SK-N-SH (cell line): ENCODE measurements around the gene ZNF770. TPM values are rescaled to one million over a fixed set of nuclear protein-coding genes. Genes with fewer than 3 reads are reported as not detected.

Source experiments
- CTCF ChIA-PET: fragments of 300-600, 350-600 bp; formaldehyde crosslinking; extraction: SDS; loops from one replicate; lab custom pipeline; 2021; lab: Yijun Ruan, JAX
- POLR2A ChIA-PET: fragments of 350-600 bp; sonication (Branson Sonifier 250); formaldehyde crosslinking; extraction: SDS; loops from one replicate; lab custom pipeline; 2020; ENCODE audit warnings: antibody characterized with exemption, inconsistent platforms; lab: Yijun Ruan, JAX
- DNase-seq: peaks from one replicate; pipeline ENCODE4 v3.0.0; 2012
- H2AFZ ChIP-seq: fragments of 200-600 bp; sonication (generic); 2 replicates; pipeline ENCODE4 v1.8.1; 2016; ENCODE audit warnings: antibody characterized with exemption, mild to moderate bottlenecking, low read depth
- H3F3A ChIP-seq: fragments of 200-600 bp; sonication (generic); replicated peaks from 2 replicates; pipeline ENCODE3; 2016; ENCODE audit warnings: antibody characterized with exemption, mild to moderate bottlenecking; ENCODE audit not compliant: insufficient read depth
- H3K27ac ChIP-seq, 2 experiments: fragments of 200-500 bp in 1 of 2; fragments of 200-600 bp in 1 of 2; sonication (Bioruptor generic) in 1 of 2; sonication (generic), shearing (Covaris generic) in 1 of 2; 2 replicates each; pipeline versions ENCODE4 v1.5.1 to v1.6.1; 2014 to 2016; ENCODE audit warnings: low read depth in 2 of 2, inconsistent platforms in 1 of 2, low read length in 1 of 2, mild to moderate bottlenecking in 1 of 2, mixed read lengths in 1 of 2
- H3K27me3 ChIP-seq: fragments of 200-600 bp; sonication (generic), shearing (Covaris generic); 2 replicates; pipeline ENCODE4 v1.6.1; 2016; ENCODE audit warnings: mixed run types; ENCODE audit not compliant: insufficient read depth
- H3K36me3 ChIP-seq, 2 experiments: fragments of 200-500 bp in 1 of 2; fragments of 200-600 bp in 1 of 2; sonication (Bioruptor generic) in 1 of 2; sonication (generic) in 1 of 2; replicated peaks in 1 of 2; 2 replicates each; pipeline versions ENCODE3 to v1.5.1; 2014 to 2016; ENCODE audit warnings: low read length in 1 of 2, mild to moderate bottlenecking in 1 of 2; ENCODE audit not compliant: insufficient read depth in 2 of 2, control insufficient read depth in 1 of 2
- H3K4me1 ChIP-seq, 2 experiments: fragments of 200-500 bp in 1 of 2; fragments of 200-600 bp in 1 of 2; sonication (Bioruptor generic) in 1 of 2; sonication (generic), shearing (Covaris generic) in 1 of 2; 2 replicates each; pipeline versions ENCODE4 v1.5.1 to v1.6.1; 2014 to 2016; ENCODE audit warnings: low read depth in 1 of 2, low read length in 1 of 2, mixed run types in 1 of 2; ENCODE audit not compliant: insufficient read depth in 2 of 2, control insufficient read depth in 1 of 2
- H3K4me2 ChIP-seq: fragments of 200-600 bp; sonication (generic), shearing (Covaris generic); 2 replicates; pipeline ENCODE4 v1.6.1; 2017; ENCODE audit warnings: mixed run types
- H3K4me3 ChIP-seq, 2 experiments: fragments of 200-500 bp in 1 of 2; fragments of 200-600 bp in 1 of 2; sonication (Bioruptor generic) in 1 of 2; sonication (generic), shearing (Covaris generic) in 1 of 2; 2 replicates each; pipeline versions ENCODE4 v1.5.1 to v1.8.1; 2014 to 2016; ENCODE audit warnings: low read depth in 2 of 2, inconsistent platforms in 1 of 2, low read length in 1 of 2, mild to moderate bottlenecking in 1 of 2, mixed read lengths in 1 of 2, moderate library complexity in 1 of 2
- H3K79me2 ChIP-seq: fragments of 200-600 bp; sonication (generic); 2 replicates; pipeline ENCODE4 v1.8.1; 2017; ENCODE audit warnings: mild to moderate bottlenecking; ENCODE audit not compliant: insufficient read depth
- H3K9ac ChIP-seq: fragments of 200-600 bp; sonication (generic); 2 replicates; pipeline ENCODE4 v1.6.1; 2017; ENCODE audit warnings: mixed run types
- H3K9me2 ChIP-seq: fragments of 200-600 bp; sonication (generic); 2 replicates; pipeline ENCODE4 v1.6.1; 2017; ENCODE audit warnings: mixed run types
- H3K9me3 ChIP-seq: fragments of 200-600 bp; sonication (generic); 2 replicates; pipeline ENCODE4 v1.6.1; 2017; ENCODE audit warnings: mixed run types, mild to moderate bottlenecking, moderate library complexity
- H4K20me1 ChIP-seq: fragments of 200-600 bp; sonication (generic); 2 replicates; pipeline ENCODE4 v1.6.1; 2017; ENCODE audit warnings: mild to moderate bottlenecking, mixed run types; ENCODE audit not compliant: insufficient read depth
- CHD2 ChIP-seq: fragments of 150-350 bp; IDR thresholded peaks from 2 replicates; pipeline ENCODE4 v1.6.1; 2018; ENCODE audit warnings: low read length; ENCODE audit not compliant: partially characterized antibody
- FOXJ3 ChIP-seq: sonication (generic); formaldehyde crosslinking; IDR thresholded peaks from 2 replicates; pipeline ENCODE4 v1.5.1; 2020; ENCODE audit warnings: mild to moderate bottlenecking, missing genetic modification reagents
- FOXM1 ChIP-seq: IDR thresholded peaks from 2 replicates; pipeline ENCODE4 v1.4.0; 2012; ENCODE audit warnings: low read depth, mild to moderate bottlenecking
- GABPA ChIP-seq: IDR thresholded peaks from 2 replicates; pipeline ENCODE4 v1.4.0; 2012; ENCODE audit warnings: low read depth, mild to moderate bottlenecking
- JUND ChIP-seq: IDR thresholded peaks from 2 replicates; pipeline ENCODE4 v1.4.0; 2012
- NFIC ChIP-seq: IDR thresholded peaks from 2 replicates; pipeline ENCODE4 v1.4.0; 2012; ENCODE audit warnings: borderline replicate concordance
- NRF1 ChIP-seq: IDR thresholded peaks from 2 replicates; pipeline ENCODE4 v1.6.1; 2012; ENCODE audit warnings: low read depth, mild to moderate bottlenecking, low read length
- PBX3 ChIP-seq: IDR thresholded peaks from 2 replicates; pipeline ENCODE4; 2012
- POLR2AphosphoS5 ChIP-seq: IDR thresholded peaks from 2 replicates; pipeline ENCODE4 v1.6.1; 2012; ENCODE audit warnings: low read depth, low read length
- RFX5 ChIP-seq: IDR thresholded peaks from 2 replicates; pipeline ENCODE4 v1.6.1; 2012; ENCODE audit warnings: mild to moderate bottlenecking, improper control_type of control experiment, low read length
- SIN3A ChIP-seq: IDR thresholded peaks from 2 replicates; pipeline ENCODE4 v1.6.1; 2012; ENCODE audit warnings: low read depth, mild to moderate bottlenecking, low read length, moderate library complexity, borderline replicate concordance
- SMC3 ChIP-seq: IDR thresholded peaks from 2 replicates; pipeline ENCODE4 v1.6.1; 2012; ENCODE audit warnings: low read depth, low read length, improper control_type of control experiment
- TAF1 ChIP-seq: IDR thresholded peaks from 2 replicates; pipeline ENCODE4 v1.6.1; 2012; ENCODE audit warnings: low read depth, mild to moderate bottlenecking, low read length, moderate library complexity, borderline replicate concordance
- TCF12 ChIP-seq: IDR thresholded peaks from 2 replicates; pipeline ENCODE4 v1.4.0; 2012
- TEAD4 ChIP-seq: IDR thresholded peaks from 2 replicates; pipeline ENCODE4 v1.4.0; 2012; ENCODE audit warnings: mild to moderate bottlenecking, borderline replicate concordance; ENCODE audit not compliant: insufficient read depth
- USF1 ChIP-seq: IDR thresholded peaks from 2 replicates; pipeline ENCODE4 v1.4.0; 2012; ENCODE audit warnings: low read depth, borderline replicate concordance
- USF2 ChIP-seq: fragments of 150-350 bp; IDR thresholded peaks from 2 replicates; pipeline ENCODE4 v1.6.1; 2017; ENCODE audit warnings: antibody characterized with exemption, low read length, low read depth, borderline replicate concordance
- YY1 ChIP-seq: IDR thresholded peaks from 2 replicates; pipeline ENCODE4 v1.4.0; 2012; ENCODE audit warnings: low read depth, mild to moderate bottlenecking
- WGBS: methylation state at CpG from one replicate; pipeline ENCODE4 v1.1.6; 2017; ENCODE audit warnings: low lambda C conversion rate; 5-methylcytosine and 5-hydroxymethylcytosine counted together
- polyA plus RNA-seq, 3 experiments: library from polyadenylated mRNA; depleted of rRNA; stranded (reverse); fragments of >200 nt; gene quantifications; 2 replicates each; pipeline ENCODE4 v1.2.3, GENCODE V29; 2012

Gene ZNF770
- polyA plus RNA-seq, 1 of the 3 experiments (the other 2 are of a cell fraction): 3.8 TPM

GRCh38 chr15:34984889-34985630, 3.0 kb downstream of the ZNF770 start:
- POLR2A ChIA-PET: interaction anchor here (0.6 kb wide), 1 partner anchor 68 kb away, joined by 4 read pairs; no protein-coding TSS in a partner anchor

GRCh38 chr15:34976743-34977142, 11.3 kb downstream of the ZNF770 start:
- no peak overlapping the region for H3K4me2 ChIP-seq
- H3K9me3 ChIP-seq: no peaks in the 10 kb centered on the region
- DNase-seq: no peak
- no peak overlapping the region for H3K27ac ChIP-seq
- H3K27me3 ChIP-seq: no peaks in the 10 kb centered on the region
- 70% methylated on average over 2 of the region's 2 CpGs for WGBS
- POLR2A ChIA-PET: interaction anchor here (1.2 kb wide), 1 partner anchor 12 kb away, joined by 3 read pairs; the partner anchor contains the start of gene ZNF770
- no peak overlapping the region for H2AFZ ChIP-seq
- H3K4me1 ChIP-seq: no peaks in the 10 kb centered on the region
- H3K79me2 ChIP-seq: no peaks in the 10 kb centered on the region; the same call in none of the 2 replicates
- peaks cover 5 to 16% of the 10 kb centered on the region in 2 experiments for H3K36me3 ChIP-seq
- no peaks in the 10 kb centered on the region for H3K9me2 ChIP-seq
- H3K9ac ChIP-seq: no peak overlapping the region
- peaks cover 5% of the 10 kb centered on the region for H3F3A ChIP-seq
- no peak for TF ChIP-seq TAF1
- TF ChIP-seq TCF12: no peak
- no peaks in the 10 kb centered on the region for H4K20me1 ChIP-seq
- H3K4me3 ChIP-seq: no peak overlapping the region
- CTCF ChIA-PET: interaction anchor here (0.7 to 1.0 kb wide), 2 partner anchors 11 to 50 kb away, joined by 3 to 4 read pairs; partner anchors contain the start of gene ZNF770

More at GRCh38 chr15:34984889-34985630, 3.0 kb downstream of the ZNF770 start:
- peaks cover 16% of the 10 kb centered on the region for H3F3A ChIP-seq
- no peak overlapping the region for H2AFZ ChIP-seq
- H3K4me3 ChIP-seq: no peak overlapping the region
- 83% methylated on average over 9 of the region's 9 CpGs for whole genome bisulfite sequencing
- H3K27ac ChIP-seq: peak overlapping the region in 1 of 2 experiments; percentile 52; a peak in 2 of 4 replicates
- H3K9ac ChIP-seq: peak overlapping the region; percentile 19; the same call in 1 of the 2 replicates
- no peaks in the 10 kb centered on the region for H3K27me3 ChIP-seq
- peak overlapping the region; percentile 63 for H3K4me2 ChIP-seq
- no peaks in the 10 kb centered on the region for H3K9me2 ChIP-seq
- peaks cover 9 to 12% of the 10 kb centered on the region in 2 experiments; a peak in 3 of 4 replicates for H3K4me1 ChIP-seq
- DNase-seq: no peak
- peaks cover 58% of the 10 kb centered on the region for H3K79me2 ChIP-seq
- H3K9me3 ChIP-seq: no peaks in the 10 kb centered on the region
- H4K20me1 ChIP-seq: no peaks in the 10 kb centered on the region
- H3K36me3 ChIP-seq: peaks cover 29 to 36% of the 10 kb centered on the region in 2 experiments
- CTCF ChIA-PET: interaction anchor here (7.9 kb wide), 1 partner anchor 16 kb away, joined by 37 read pairs; the partner anchor contains the start of gene AQR
- TF ChIP-seq NFIC (peak; percentile 21; the same call in 1 of the 2 replicates), TAF1 (no peak)

- Histone ChIP-seq H3K79me2 (no peaks in the 10 kb centered on the region; the same call in none of the 2 replicates), H3K27me3 (no peaks in the 10 kb centered on the region), H3K9me3 (no peaks in the 10 kb centered on the region), H3F3A (no peaks in the 10 kb centered on the region), H3K4me2 (no peak overlapping the region), H2AFZ (no peak overlapping the region), H3K36me3 (peaks cover 0 to 10% of the 10 kb centered on the region in 2 experiments), H4K20me1 (no peaks in the 10 kb centered on the region), H3K9ac (no peak overlapping the region), H3K4me3 (no peak overlapping the region), H3K27ac (no peak overlapping the region), H3K9me2 (no peaks in the 10 kb centered on the region), H3K4me1 (no peaks in the 10 kb centered on the region)
- CTCF ChIA-PET: no interaction called here
- no peak for DNase-seq
- POLR2A ChIA-PET: interaction anchor here (1.2 kb wide), 1 partner anchor 12 kb away, joined by 3 read pairs; the partner anchor contains the start of gene ZNF770
- 94% methylated on average over 2 of the region's 2 CpGs for WGBS
- no peak for TF ChIP-seq JUND
- TF ChIP-seq SMC3: no peak
- TF ChIP-seq TEAD4: no peak
- TF ChIP-seq FOXM1: no peak
- no peak for TF ChIP-seq PBX3
- TF ChIP-seq GABPA: no peak
- no peak for TF ChIP-seq NFIC
- TF ChIP-seq NRF1: no peak
- TF ChIP-seq CHD2: no peak
- TF ChIP-seq SIN3A: no peak
- no peak for TF ChIP-seq YY1
- no peak for TF ChIP-seq USF1
- TF ChIP-seq FOXJ3 (CRISPR knock-in tag): no peak
- no peak for TF ChIP-seq POLR2AphosphoS5
- TF ChIP-seq USF2: no peak
- no peak for TF ChIP-seq RFX5
Measured at GRCh38 chr15:34976073-34976472, 12.0 kb downstream of the ZNF770 start.
